Measurements from ENCODE around the gene COMMD1.

Gene COMMD1

GRCh38 chr2:61922714-61923113 is 17.2 kb downstream of the COMMD1 start:
- no peak overlapping the region for H3K4me2 ChIP-seq (ENCODE audit: low read length, poor library complexity, severe bottlenecking)
- H3K4me3 ChIP-seq (ENCODE audit: insufficient read depth in 1 of 2, low read depth in 1 of 2, low read length in 2 of 2), result no peak overlapping the region
- no peak overlapping the region for H3K4ac ChIP-seq (ENCODE audit: low read depth in 1 of 2, low read length in 2 of 2)
- no peak overlapping the region for H2BK5ac ChIP-seq (ENCODE audit: low read depth, low read length, poor library complexity, severe bottlenecking)
- no peaks in the 10 kb centered on the region for H3K4me1 ChIP-seq (ENCODE audit: control insufficient read depth, insufficient read depth, low read depth, low read length)
- H3K9me3 ChIP-seq (ENCODE audit: control insufficient read depth, low read length), result no peaks in the 10 kb centered on the region
- H2AK5ac ChIP-seq (ENCODE audit: low read length, severe bottlenecking), result no peak overlapping the region
- no peak overlapping the region for H2BK12ac ChIP-seq (ENCODE audit: low read length in 2 of 2)
- no peak overlapping the region for H2BK120ac ChIP-seq (ENCODE audit: low read depth, low read length)
- H3K27ac ChIP-seq (ENCODE audit: low read length, poor library complexity, severe bottlenecking), result no peak overlapping the region
- no peak overlapping the region for H4K91ac ChIP-seq (ENCODE audit: low read length)
- H3K23ac ChIP-seq (ENCODE audit: low read length in 2 of 2), result no peak overlapping the region
- peaks cover 15% of the 10 kb centered on the region for H3K79me1 ChIP-seq (replicated peaks; ENCODE audit: low read length, poor library complexity, severe bottlenecking)
- no peak for DNase-seq
- H3K9ac ChIP-seq (ENCODE audit: low read length), result no peak overlapping the region
- H3K14ac ChIP-seq (ENCODE audit: low read length in 2 of 2), result no peak overlapping the region
- peaks cover 7 to 18% of the 10 kb centered on the region in 2 experiments for H3K36me3 ChIP-seq (ENCODE audit: control insufficient read depth in 1 of 2, insufficient read depth in 2 of 2, low read depth in 1 of 2, low read length in 2 of 2)
- H3K18ac ChIP-seq (ENCODE audit: low read depth in 1 of 2, low read length in 2 of 2), result no peak overlapping the region
- no peak overlapping the region for H2BK15ac ChIP-seq (ENCODE audit: low read depth, poor library complexity, severe bottlenecking)
- H4K8ac ChIP-seq (ENCODE audit: low read length), result no peak overlapping the region
- no peak overlapping the region for H2AFZ ChIP-seq (ENCODE audit: low read depth, low read length)
- H3K27me3 ChIP-seq (ENCODE audit: control insufficient read depth in 1 of 2, insufficient read depth in 1 of 2, low read length in 2 of 2), result no peaks in the 10 kb centered on the region

GRCh38 chr2:61924895-61925663 is 19.6 kb downstream of the COMMD1 start:
- Histone ChIP-seq H3K36me3 (ENCODE audit: control insufficient read depth in 1 of 2, insufficient read depth in 2 of 2, low read depth in 1 of 2, low read length in 2 of 2) (peaks cover 5 to 14% of the 10 kb centered on the region in 2 experiments), H3K9me3 (ENCODE audit: control insufficient read depth, low read length) (no peaks in the 10 kb centered on the region), H3K18ac (ENCODE audit: low read depth in 1 of 2, low read length in 2 of 2) (no peak overlapping the region), H2BK12ac (ENCODE audit: low read length in 2 of 2) (no peak overlapping the region), H3K9ac (ENCODE audit: low read length) (no peak overlapping the region), H2BK15ac (ENCODE audit: low read depth, poor library complexity, severe bottlenecking) (no peak overlapping the region), H4K8ac (ENCODE audit: low read length) (no peak overlapping the region), H3K27me3 (ENCODE audit: control insufficient read depth in 1 of 2, insufficient read depth in 1 of 2, low read length in 2 of 2) (no peaks in the 10 kb centered on the region), H2BK120ac (ENCODE audit: low read depth, low read length) (no peak overlapping the region), H3K4me2 (ENCODE audit: low read length, poor library complexity, severe bottlenecking) (no peak overlapping the region), H3K4me1 (ENCODE audit: control insufficient read depth, insufficient read depth, low read depth, low read length) (peaks cover 1% of the 10 kb centered on the region), H4K91ac (ENCODE audit: low read length) (no peak overlapping the region), H3K4ac (ENCODE audit: low read depth in 1 of 2, low read length in 2 of 2) (no peak overlapping the region), H2AFZ (ENCODE audit: low read depth, low read length) (no peak overlapping the region), H3K14ac (ENCODE audit: low read length in 2 of 2) (no peak overlapping the region), H3K4me3 (ENCODE audit: insufficient read depth in 1 of 2, low read depth in 1 of 2, low read length in 2 of 2) (no peak overlapping the region), H2BK5ac (ENCODE audit: low read depth, low read length, poor library complexity, severe bottlenecking) (no peak overlapping the region), H3K27ac (ENCODE audit: low read length, poor library complexity, severe bottlenecking) (no peak overlapping the region), H3K79me1 (replicated peaks; ENCODE audit: low read length, poor library complexity, severe bottlenecking) (peaks cover 13% of the 10 kb centered on the region), H2AK5ac (ENCODE audit: low read length, severe bottlenecking) (no peak overlapping the region), H3K23ac (ENCODE audit: low read length in 2 of 2) (no peak overlapping the region)
- 80% methylated on average over 15 of the region's 15 CpGs for WGBS
- DNase-seq, result no peak

DNA sequence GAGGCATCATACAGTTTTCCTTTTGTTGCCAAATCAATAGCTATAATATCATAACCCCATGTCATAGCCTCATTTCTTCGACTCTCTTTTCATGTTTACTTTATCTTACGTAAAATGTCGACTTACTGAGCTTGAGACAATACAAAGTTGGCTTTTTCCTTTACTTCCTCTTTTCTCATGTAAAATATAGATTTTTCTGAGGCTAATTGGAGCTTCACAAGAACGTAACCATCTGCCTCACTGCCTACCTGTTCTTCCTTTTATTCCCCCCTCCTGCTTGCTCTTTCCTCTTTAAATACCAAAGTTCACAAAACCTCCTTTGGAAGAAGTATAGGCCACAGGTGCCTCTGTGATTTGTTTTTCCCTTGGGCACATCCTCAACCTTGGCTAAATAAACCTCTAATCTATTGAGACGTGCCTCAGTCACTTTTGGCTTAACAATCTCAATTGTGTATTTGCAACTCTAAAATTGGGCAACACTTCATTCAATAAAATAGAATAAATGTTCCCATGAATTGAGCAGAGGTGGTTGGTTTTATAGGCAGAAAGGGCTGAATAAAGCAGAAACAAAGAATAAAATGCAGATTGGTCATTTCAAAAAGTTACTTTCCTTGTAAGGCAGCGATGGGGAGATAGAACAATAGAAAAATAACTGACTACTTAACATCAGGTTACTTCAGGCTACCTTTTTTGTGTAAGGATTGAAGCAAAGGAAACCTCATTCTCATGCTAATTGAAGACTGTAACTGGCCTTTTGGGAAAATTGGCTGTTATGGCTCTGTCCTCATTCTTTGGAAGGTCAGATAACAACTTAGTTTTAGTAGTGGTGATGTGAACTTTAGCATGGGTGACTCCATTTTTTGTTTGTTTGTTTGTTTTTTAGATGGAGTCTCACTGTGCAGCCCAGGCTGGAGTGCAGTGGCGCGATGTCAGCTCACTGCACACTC is 21.3 kb downstream of the COMMD1 start:
- Histone ChIP-seq H2AFZ (ENCODE audit: low read depth, low read length) (no peak overlapping the region), H2BK15ac (ENCODE audit: low read depth, poor library complexity, severe bottlenecking) (no peak overlapping the region), H2BK120ac (ENCODE audit: low read depth, low read length) (no peak overlapping the region), H3K27ac (ENCODE audit: low read length, poor library complexity, severe bottlenecking) (no peak overlapping the region), H3K4me2 (ENCODE audit: low read length, poor library complexity, severe bottlenecking) (no peak overlapping the region), H2BK12ac (ENCODE audit: low read length in 2 of 2) (no peak overlapping the region), H3K4me1 (ENCODE audit: control insufficient read depth, insufficient read depth, low read depth, low read length) (peaks cover 1% of the 10 kb centered on the region), H3K79me1 (replicated peaks; ENCODE audit: low read length, poor library complexity, severe bottlenecking) (peaks cover 17% of the 10 kb centered on the region), H3K4ac (ENCODE audit: low read depth in 1 of 2, low read length in 2 of 2) (no peak overlapping the region), H2AK5ac (ENCODE audit: low read length, severe bottlenecking) (no peak overlapping the region), H3K36me3 (ENCODE audit: control insufficient read depth in 1 of 2, insufficient read depth in 2 of 2, low read depth in 1 of 2, low read length in 2 of 2) (peaks cover 0 to 14% of the 10 kb centered on the region in 2 experiments), H4K91ac (ENCODE audit: low read length) (no peak overlapping the region), H3K18ac (ENCODE audit: low read depth in 1 of 2, low read length in 2 of 2) (no peak overlapping the region), H3K27me3 (ENCODE audit: control insufficient read depth in 1 of 2, insufficient read depth in 1 of 2, low read length in 2 of 2) (no peaks in the 10 kb centered on the region), H3K9me3 (ENCODE audit: control insufficient read depth, low read length) (no peaks in the 10 kb centered on the region), H3K14ac (ENCODE audit: low read length in 2 of 2) (no peak overlapping the region), H3K23ac (ENCODE audit: low read length in 2 of 2) (no peak overlapping the region), H3K9ac (ENCODE audit: low read length) (no peak overlapping the region), H2BK5ac (ENCODE audit: low read depth, low read length, poor library complexity, severe bottlenecking) (no peak overlapping the region), H3K4me3 (ENCODE audit: insufficient read depth in 1 of 2, low read depth in 1 of 2, low read length in 2 of 2) (no peak overlapping the region), H4K8ac (ENCODE audit: low read length) (no peak overlapping the region)
- WGBS, result 94% methylated on average over 6 of the region's 8 CpGs
- DNase-seq, result no peak

DNA sequence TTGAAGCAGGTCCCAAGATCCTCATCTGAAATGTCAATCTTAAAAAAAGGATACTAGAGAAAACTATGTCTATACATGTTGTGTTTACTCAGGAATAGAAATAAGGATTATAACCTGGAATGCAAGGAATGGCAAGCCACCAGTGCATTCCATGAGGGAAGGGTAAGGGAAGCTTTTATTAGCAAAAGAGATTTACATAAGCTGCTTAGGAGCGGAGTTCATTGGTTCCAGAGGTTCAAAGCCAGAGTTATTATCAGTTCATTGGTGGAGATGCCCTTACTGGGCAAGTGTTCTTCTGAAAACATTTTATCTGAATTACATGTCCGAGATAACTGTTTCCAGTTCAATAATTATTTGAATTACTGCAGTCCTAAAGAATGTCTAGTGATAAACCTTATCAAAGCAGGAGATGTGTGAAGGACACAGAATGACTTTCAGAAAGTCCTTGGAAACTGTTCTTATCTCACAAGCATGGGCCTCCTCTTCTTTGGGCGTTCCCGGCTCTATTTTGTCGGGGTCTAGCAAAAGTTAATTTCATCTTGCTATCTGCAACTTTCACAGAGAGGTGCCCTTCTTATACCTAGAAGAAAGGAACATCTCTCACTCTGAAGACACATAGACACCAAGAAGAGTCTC is 23.5 kb downstream of the COMMD1 start:
- 96% methylated on average over 4 of the region's 5 CpGs for WGBS
- Histone ChIP-seq H3K18ac (ENCODE audit: low read depth in 1 of 2, low read length in 2 of 2) (no peak overlapping the region), H2BK5ac (ENCODE audit: low read depth, low read length, poor library complexity, severe bottlenecking) (peak overlapping the region; percentile 38)

More for the DNA sequence above, 23.5 kb downstream of the COMMD1 start:
- Histone ChIP-seq H2AK5ac (ENCODE audit: low read length, severe bottlenecking) (no peak overlapping the region), H3K27ac (ENCODE audit: low read length, poor library complexity, severe bottlenecking) (peak overlapping the region; percentile 89), H3K4me2 (ENCODE audit: low read length, poor library complexity, severe bottlenecking) (peak overlapping the region; percentile 24), H4K8ac (ENCODE audit: low read length) (no peak overlapping the region), H4K91ac (ENCODE audit: low read length) (no peak overlapping the region), H2BK12ac (ENCODE audit: low read length in 2 of 2) (no peak overlapping the region), H3K4ac (ENCODE audit: low read depth in 1 of 2, low read length in 2 of 2) (no peak overlapping the region), H2BK120ac (ENCODE audit: low read depth, low read length) (no peak overlapping the region), H3K27me3 (ENCODE audit: control insufficient read depth in 1 of 2, insufficient read depth in 1 of 2, low read length in 2 of 2) (no peaks in the 10 kb centered on the region), H3K9ac (ENCODE audit: low read length) (no peak overlapping the region), H3K9me3 (ENCODE audit: control insufficient read depth, low read length) (no peaks in the 10 kb centered on the region), H3K4me3 (ENCODE audit: insufficient read depth in 1 of 2, low read depth in 1 of 2, low read length in 2 of 2) (no peak overlapping the region), H3K4me1 (ENCODE audit: control insufficient read depth, insufficient read depth, low read depth, low read length) (peaks cover 1% of the 10 kb centered on the region), H3K14ac (ENCODE audit: low read length in 2 of 2) (no peak overlapping the region), H2BK15ac (ENCODE audit: low read depth, poor library complexity, severe bottlenecking) (no peak overlapping the region), H3K79me1 (replicated peaks; ENCODE audit: low read length, poor library complexity, severe bottlenecking) (peaks cover 26% of the 10 kb centered on the region), H3K23ac (ENCODE audit: low read length in 2 of 2) (no peak overlapping the region), H2AFZ (ENCODE audit: low read depth, low read length) (no peak overlapping the region), H3K36me3 (ENCODE audit: control insufficient read depth in 1 of 2, insufficient read depth in 2 of 2, low read depth in 1 of 2, low read length in 2 of 2) (peaks cover 0 to 11% of the 10 kb centered on the region in 2 experiments)
- DNase-seq, result peak; percentile 29

Measured in mesenchymal stem cell (in vitro differentiated cells and primary cell).